ENCODE results near the gene ANKS4B.
"Not testable (repeated sequence)": the region's sequence is repeated elsewhere in the genome, so short reads cannot be mapped to it uniquely, and the experiment has no call there.

ANKS4B gene, protein sequence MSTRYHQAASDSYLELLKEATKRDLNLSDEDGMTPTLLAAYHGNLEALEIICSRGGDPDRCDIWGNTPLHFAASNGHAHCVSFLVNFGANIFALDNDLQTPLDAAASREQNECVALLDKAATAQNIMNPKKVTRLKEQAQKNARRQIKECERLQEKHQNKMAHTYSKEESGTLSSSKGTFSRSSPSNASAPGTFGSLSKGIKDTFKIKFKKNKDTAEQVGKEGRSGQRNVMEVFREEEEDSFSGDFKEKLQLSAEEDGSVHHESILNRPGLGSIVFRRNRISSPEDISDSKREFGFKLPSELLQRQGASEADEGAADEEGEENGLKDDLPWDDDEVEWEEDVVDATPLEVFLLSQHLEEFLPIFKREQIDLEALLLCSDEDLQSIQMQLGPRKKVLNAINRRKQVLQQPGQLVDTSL

GRCh38 chr16:21233521-21234150, at the start of gene ANKS4B:
Gene ANKS4B, plus strand, starts transcription at chr16:21233699. Its CDS starts 39 bp downstream, at chr16:21233738.
- no peak for DNase-seq

DNA sequence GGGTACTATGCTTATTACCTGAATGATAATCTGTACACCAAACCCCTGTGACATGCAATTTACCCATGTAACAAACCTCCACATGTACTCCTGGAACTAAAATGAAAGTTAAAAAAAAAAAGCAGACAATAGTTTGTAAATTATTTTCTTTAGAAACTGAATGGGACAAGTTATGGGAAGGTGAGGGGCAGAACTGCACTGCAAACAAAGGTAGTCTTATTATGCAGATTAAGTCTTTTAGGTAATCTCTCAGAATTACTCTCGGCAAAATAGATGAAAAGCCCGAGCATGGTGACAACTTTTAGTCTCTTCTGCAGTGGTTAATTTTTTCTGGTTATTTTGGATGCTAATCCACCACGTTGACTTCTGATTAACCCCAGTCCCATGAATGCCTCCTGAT, 49.5 kb upstream of the ANKS4B start:
- DNase-seq, result no peak

DNA sequence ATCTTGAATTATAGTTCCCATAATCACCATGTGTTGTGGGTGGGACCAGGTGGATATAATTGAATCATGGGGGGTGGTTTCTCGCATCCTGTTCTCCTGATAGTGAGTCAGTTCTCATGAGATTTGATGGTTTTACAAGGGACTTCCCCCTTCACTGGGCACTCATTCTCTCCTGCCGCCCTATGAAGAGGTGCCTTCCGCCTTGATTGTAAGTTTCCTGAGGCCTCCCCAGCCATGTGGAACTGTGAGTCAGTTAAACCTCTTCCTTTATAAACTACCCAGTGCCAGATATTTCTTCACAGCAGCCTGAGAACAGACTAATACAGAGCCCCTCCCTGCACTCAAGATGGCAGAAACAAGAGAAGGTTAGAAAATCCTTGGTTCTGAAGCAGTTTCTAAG, 48.7 kb upstream of the ANKS4B start:
- DNase-seq, result no peak

- DNase-seq, result no peak
Measured at GRCh38 chr16:21185659-21186325, 47.7 kb upstream of the ANKS4B start.

GRCh38 chr16:21186326-21186691, 47.2 kb upstream of the ANKS4B start:
- no peak for DNase-seq

GRCh38 chr16:21189311-21189710, 44.2 kb upstream of the ANKS4B start:
- DNase-seq, result no peak

GRCh38 chr16:21190013-21190412, 43.5 kb upstream of the ANKS4B start:
- DNase-seq, result no peak

DNA sequence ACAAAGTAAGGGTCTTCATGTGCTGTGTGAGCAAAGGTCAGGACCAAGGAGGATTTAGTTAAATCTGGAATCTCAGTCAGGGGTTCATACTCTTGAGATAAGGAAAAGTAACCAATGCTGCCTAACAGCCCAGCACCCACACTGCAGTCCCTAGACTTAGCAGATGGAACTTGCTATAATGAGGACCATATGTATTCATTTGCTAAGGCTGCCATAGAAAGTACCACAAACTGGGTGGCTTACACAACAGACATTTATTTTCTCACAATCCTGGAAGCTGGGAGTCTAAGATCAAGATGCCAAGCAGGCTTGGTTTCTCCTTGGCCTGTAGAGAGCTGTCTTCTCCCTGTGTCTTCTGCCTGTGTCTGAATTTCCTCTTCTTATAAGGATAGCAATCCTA, 42.9 kb upstream of the ANKS4B start:
- no peak for DNase-seq

- DNase-seq, result no peak
Measured at GRCh38 chr16:21192991-21193390, 40.5 kb upstream of the ANKS4B start.

DNA sequence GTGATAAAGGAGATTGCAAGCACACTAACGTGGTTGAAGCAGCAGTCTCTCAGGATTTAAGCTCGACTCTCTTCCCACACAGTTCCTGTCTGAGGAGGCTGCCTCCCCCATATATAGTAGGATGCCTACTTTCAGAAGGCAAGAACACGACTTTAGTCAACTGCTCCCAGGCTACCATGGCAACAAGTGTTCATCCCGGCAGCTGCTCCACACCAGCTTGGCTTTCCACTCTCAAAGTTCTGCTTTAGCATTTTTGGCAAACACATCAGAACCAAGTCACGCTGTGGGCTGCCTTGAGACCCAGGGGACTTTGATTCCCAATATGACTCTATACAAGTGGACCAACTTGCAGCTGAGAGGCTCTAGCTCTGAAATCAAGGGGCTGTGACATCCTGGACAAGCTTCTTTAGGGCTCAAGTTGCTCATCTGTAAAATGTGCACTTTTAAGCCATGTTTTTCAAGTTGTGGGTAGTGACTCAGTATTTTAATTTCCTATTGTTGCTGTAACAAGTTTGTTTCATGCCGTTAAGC, 38.7 kb upstream of the ANKS4B start:
- no peak for DNase-seq

GRCh38 chr16:21195330-21195729, 38.2 kb upstream of the ANKS4B start:
- DNase-seq, result not testable (repeated sequence)

DNA sequence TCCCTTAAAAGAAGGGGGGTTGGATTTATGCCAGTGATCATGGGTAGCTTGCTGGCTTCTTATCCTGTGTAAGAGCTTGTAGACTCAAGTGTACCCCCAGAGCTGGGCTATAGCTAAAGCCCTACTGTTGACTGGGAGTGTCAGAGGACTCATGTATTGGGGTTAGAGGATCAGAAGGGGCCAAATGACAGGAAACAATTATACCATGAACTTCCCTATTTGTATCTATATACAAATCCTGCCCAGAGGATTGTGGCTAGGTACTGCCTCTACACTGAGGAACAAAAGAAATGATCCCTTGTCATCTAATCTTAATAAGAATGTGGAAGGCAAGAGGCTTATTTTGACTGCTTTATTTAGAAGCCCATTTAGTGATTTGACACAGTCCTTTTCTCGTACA, 36.4 kb upstream of the ANKS4B start:
- DNase-seq, result no peak

DNA sequence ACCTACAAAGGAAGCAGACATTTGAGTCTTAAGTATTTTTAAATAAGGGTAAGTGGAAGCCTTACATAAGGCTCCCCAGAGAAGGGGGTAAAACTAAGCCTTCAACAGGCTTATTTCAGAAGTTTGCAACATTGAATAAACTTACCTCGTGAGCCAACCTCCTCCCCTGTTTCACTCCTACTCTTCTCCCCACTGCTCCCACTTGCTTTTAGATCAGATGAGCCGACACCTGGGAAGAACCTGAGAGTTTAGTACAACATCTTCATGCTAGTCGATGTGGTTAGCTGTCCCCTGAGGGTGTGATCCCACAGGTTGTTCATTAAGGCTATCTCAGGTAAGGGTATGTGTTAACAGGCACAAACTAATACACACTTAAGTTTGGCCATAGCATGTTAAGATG, 35.9 kb upstream of the ANKS4B start:
- no peak for DNase-seq

DNA sequence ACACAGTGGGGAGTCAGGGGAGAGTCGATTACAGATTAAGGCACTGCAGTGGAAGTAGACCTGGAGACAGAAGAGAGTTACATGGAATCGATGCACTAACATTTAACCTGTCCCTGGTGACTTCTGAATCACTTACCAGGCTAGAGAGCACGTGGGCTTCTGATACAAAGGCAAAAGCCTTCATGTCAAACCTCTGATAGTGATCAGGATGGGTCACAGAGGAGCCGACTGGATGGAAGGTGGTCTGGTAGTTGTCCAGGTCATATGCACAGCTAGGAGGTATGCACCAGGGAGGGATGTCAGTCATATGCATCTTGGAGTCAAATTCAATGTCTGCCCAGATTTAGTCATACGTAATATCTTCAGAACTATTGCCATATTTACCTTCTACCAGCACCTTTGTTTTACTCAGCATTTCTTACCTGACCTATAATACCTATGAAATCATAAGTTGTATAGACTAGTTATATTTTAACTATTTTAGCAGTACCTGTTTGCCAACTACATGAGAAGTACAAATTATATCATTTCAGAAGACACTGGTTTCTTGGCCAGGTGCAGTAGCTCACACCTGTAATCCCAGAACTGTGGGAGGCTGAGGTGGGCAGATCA, 33.8 kb upstream of the ANKS4B start:
- peak; percentile 62 for DNase-seq

DNA sequence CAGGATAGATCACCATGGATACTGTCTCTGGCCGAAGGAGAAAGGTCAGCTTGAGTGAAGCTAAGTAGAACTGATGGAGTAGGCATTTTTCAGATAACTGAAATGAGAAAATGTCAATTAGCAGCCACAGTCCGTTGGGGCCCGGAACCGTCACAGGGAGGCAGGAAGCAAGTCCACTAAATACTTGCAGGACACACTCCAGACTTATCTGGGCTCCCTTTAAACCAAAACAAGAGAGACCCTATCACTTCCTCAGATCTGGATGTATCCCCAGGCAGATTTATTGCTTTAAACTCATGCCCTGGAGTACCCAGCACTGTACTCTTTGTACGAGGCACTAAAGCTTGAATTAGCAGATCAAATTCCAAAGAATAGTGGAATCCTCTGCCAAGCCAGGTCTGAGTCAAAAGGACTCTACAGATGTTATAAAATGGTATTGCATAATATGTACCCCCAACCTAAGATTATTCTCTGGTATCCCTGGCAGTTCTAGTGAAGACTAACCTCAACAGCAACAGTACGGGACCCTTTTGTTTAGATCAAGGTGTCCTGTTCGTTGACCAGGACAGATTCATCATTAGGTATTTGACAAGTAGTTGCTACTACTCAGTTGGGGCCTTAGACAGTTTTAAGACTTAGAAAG, 30.2 kb upstream of the ANKS4B start:
- peak; percentile 82 for DNase-seq

DNA sequence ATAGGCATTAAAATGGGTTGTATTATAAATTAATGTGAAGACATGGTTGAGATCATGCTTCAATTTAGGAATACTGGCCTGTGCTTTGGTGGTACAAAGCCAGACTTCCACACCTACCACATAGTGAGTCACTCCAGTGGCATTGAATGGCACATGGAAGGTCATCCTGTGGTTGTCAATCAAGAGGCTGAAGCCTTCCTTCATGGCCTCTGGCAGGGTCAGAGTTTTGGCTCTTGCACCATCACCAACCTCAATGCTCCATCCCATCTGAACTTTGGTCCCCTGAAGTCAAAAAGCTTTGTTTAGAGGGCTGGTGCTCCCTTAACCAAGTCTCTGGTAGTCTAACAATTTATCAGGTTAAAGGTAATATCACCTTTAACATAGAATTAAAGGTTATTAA, 28.2 kb upstream of the ANKS4B start:
- no peak for DNase-seq

DNA sequence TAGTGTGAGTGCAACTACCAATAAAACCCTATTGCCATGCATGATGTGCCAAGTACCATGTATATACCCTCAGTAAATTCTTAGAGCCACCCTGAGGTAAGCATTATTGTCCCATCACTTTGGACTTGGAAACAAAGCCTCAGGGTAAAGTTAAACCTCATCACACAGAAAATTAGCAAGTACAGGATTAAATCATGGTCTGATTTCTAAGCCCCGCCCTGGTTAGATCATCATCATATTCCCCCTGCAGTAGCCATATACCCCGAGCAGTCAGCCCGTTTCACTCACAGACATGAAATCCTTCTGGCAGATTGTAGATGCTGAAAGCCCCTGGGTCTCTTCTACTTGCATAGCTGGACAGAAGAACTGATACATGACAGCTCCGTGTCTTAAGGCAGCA, 26.9 kb upstream of the ANKS4B start:
- no peak for DNase-seq

- DNase-seq, result no peak
Measured at GRCh38 chr16:21208446-21209230, 24.9 kb upstream of the ANKS4B start.

DNA sequence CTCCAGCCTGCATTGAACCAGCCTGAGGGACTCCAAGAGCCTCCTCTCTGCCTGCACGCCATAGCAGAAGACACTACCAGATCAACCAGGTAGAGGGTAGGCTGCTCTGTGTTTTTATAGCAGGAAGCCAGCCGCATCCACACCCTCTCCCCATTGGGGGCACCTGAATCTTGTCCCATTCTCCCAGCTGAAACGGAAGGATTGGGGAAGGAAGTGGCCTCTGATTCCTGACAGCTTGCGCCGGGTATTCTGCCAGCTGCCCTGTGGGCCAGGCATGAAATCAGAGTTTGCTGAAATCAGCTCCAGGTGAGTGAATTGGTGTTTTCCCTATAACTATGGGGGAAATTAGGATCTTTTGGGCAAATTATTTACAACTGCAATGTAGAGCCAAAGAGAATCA, 22.0 kb upstream of the ANKS4B start, which contains the start of gene ZP2:
Gene ZP2, minus strand, starts transcription at position 89 of the 400 bp plus-strand sequence. Its CDS starts 27 bp downstream, at position 62.
- no peak for DNase-seq

DNA sequence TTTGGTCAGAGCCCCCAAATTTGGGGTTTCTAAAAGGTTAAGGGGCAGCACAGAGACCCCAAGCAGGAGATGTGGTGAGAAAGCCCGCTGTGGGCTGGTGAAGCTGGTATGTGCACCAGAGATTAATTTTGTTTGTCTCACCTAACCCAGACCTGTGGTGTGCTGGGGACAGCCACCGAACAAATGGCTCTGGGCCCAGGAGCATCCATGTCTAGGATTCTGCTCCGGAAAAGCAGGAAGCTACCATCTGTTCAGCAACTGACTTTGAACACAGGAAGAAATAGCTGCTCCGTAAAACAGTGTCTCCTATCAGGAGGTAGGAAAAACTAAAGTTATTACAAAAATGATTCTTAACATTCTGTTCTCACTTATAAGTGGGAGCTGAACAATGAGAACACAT, 19.4 kb upstream of the ANKS4B start:
- DNase-seq, result no peak

- DNase-seq, result no peak
Measured at GRCh38 chr16:21217121-21217520, 16.4 kb upstream of the ANKS4B start.

GRCh38 chr16:21218153-21218552, 15.3 kb upstream of the ANKS4B start:
- DNase-seq, result no peak

Data from islet precursor cell (in vitro differentiated cells).